Activated T-cell treated with anti-CD3 and anti-CD28 coated beads, Interleukin-2, amount 50 U/mL, for 4 hours (primary cell): ENCODE results near the gene HERC2. TPM values are rescaled to one million over a fixed set of nuclear protein-coding genes. Genes with fewer than 3 reads are reported as not detected.
"Not testable (repeated sequence)": the region's sequence is repeated elsewhere in the genome, so short reads cannot be mapped to it uniquely, and the experiment has no call there.

Source experiments
- ATAC-seq, 2 donors: fragments of 200-7000 bp; cut with Tn5 transposase; one replicate each; pipeline ENCODE4 v1.10.0; 2021
- DNase-seq: peaks from one replicate; pipeline ENCODE4 v3.0.0-alpha.2; 2020
- H3K27me3 Mint-ChIP-seq: one replicate; pipeline ENCODE4 v1.8.0; 2021; ENCODE audit warnings: low read depth, mixed read lengths
- H3K36me3 Mint-ChIP-seq: one replicate; pipeline ENCODE4 v1.8.0; 2022; ENCODE audit warnings: mixed read lengths; ENCODE audit not compliant: insufficient read depth
- H3K4me1 Mint-ChIP-seq: one replicate; pipeline ENCODE4 v1.8.0; 2021; ENCODE audit warnings: low read depth, mixed read lengths
- H3K4me3 Mint-ChIP-seq: one replicate; pipeline ENCODE4 v1.8.0; 2021; ENCODE audit warnings: mild to moderate bottlenecking, moderate library complexity, mixed read lengths
- H3K9me3 Mint-ChIP-seq: one replicate; pipeline ENCODE4 v1.8.0; 2021; ENCODE audit warnings: mixed read lengths
- total RNA-seq, 3 donors: library from RNA; stranded (reverse); gene quantifications; one replicate each; pipeline ENCODE4 v1.2.1, GENCODE V29; 2021

Gene HERC2
- total RNA-seq, 3 donors from 2014 or later = 20.3 to 27.8 (median 23.5) TPM

- Mint-ChIP-seq H3K9me3 (peaks cover 14% of the 10 kb centered on the region), H3K36me3 (peaks cover 32% of the 10 kb centered on the region), H3K27me3 (no peaks in the 10 kb centered on the region), H3K4me1 (no peaks in the 10 kb centered on the region), H3K4me3 (no peak overlapping the region)
- DNase-seq (no peak), ATAC-seq (no peak)
These were observed 167.7 kb downstream of the HERC2 start for GRCh38 chr15:28154283-28154682.

GRCh38 chr15:28153492-28154119, 168.4 kb downstream of the HERC2 start:
- Mint-ChIP-seq H3K27me3 (no peaks in the 10 kb centered on the region), H3K4me3 (no peak overlapping the region), H3K4me1 (no peaks in the 10 kb centered on the region), H3K9me3 (peaks cover 18% of the 10 kb centered on the region), H3K36me3 (peaks cover 29% of the 10 kb centered on the region)
- DNase-seq (no peak), ATAC-seq (no peak)

GRCh38 chr15:28152538-28152923, 169.4 kb downstream of the HERC2 start:
- ATAC-seq, H3K4me3 Mint-ChIP-seq, H3K4me1 Mint-ChIP-seq, DNase-seq, H3K27me3 Mint-ChIP-seq: not testable (repeated sequence)
- Mint-ChIP-seq H3K9me3 (peaks cover 18% of the 10 kb centered on the region), H3K36me3 (peaks cover 28% of the 10 kb centered on the region)

- peaks cover 18% of the 10 kb centered on the region for H3K9me3 Mint-ChIP-seq
- H3K4me1 Mint-ChIP-seq, H3K27me3 Mint-ChIP-seq, DNase-seq, H3K4me3 Mint-ChIP-seq: not testable (repeated sequence)
- ATAC-seq = peak in 1 of 2 donors; percentile 83
- H3K36me3 Mint-ChIP-seq = peaks cover 25% of the 10 kb centered on the region
These were observed 170.0 kb downstream of the HERC2 start for GRCh38 chr15:28151864-28152537.

- Mint-ChIP-seq H3K9me3 (peaks cover 18% of the 10 kb centered on the region), H3K27me3 (no peaks in the 10 kb centered on the region), H3K4me1 (no peaks in the 10 kb centered on the region), H3K36me3 (peaks cover 53% of the 10 kb centered on the region), H3K4me3 (no peak overlapping the region)
- no peak for ATAC-seq
- DNase-seq = no peak
These were observed 174.2 kb downstream of the HERC2 start for GRCh38 chr15:28147801-28148200.

- peaks cover 51% of the 10 kb centered on the region for H3K36me3 Mint-ChIP-seq
- peaks cover 15% of the 10 kb centered on the region for H3K9me3 Mint-ChIP-seq
- H3K4me1 Mint-ChIP-seq, ATAC-seq, H3K4me3 Mint-ChIP-seq, H3K27me3 Mint-ChIP-seq, DNase-seq: not testable (repeated sequence)
These were observed 176.6 kb downstream of the HERC2 start for GRCh38 chr15:28145419-28145818.

GRCh38 chr15:28140062-28140461, 181.9 kb downstream of the HERC2 start:
- Mint-ChIP-seq H3K27me3 (no peaks in the 10 kb centered on the region), H3K9me3 (no peaks in the 10 kb centered on the region), H3K4me1 (peaks cover 26% of the 10 kb centered on the region), H3K36me3 (peaks cover 46% of the 10 kb centered on the region), H3K4me3 (no peak overlapping the region)
- ATAC-seq (no peak), DNase-seq (no peak)

GRCh38 chr15:28137408-28138039, 184.5 kb downstream of the HERC2 start:
- Mint-ChIP-seq H3K4me1 (peaks cover 29% of the 10 kb centered on the region), H3K36me3 (peaks cover 41% of the 10 kb centered on the region)
- not testable (repeated sequence) for DNase-seq, H3K27me3 Mint-ChIP-seq, H3K4me3 Mint-ChIP-seq, H3K9me3 Mint-ChIP-seq
- peak in 1 of 2 donors; percentile 62 for ATAC-seq

GRCh38 chr15:28136236-28136904, 185.6 kb downstream of the HERC2 start:
- DNase-seq, H3K4me3 Mint-ChIP-seq, H3K27me3 Mint-ChIP-seq, H3K9me3 Mint-ChIP-seq: not testable (repeated sequence)
- H3K36me3 Mint-ChIP-seq = peaks cover 32% of the 10 kb centered on the region
- peak; percentile 38 to 83 for ATAC-seq
- peaks cover 29% of the 10 kb centered on the region for H3K4me1 Mint-ChIP-seq

- ATAC-seq (no peak), DNase-seq (no peak)
- Mint-ChIP-seq H3K36me3 (peaks cover 25% of the 10 kb centered on the region), H3K4me1 (peaks cover 29% of the 10 kb centered on the region), H3K27me3 (no peaks in the 10 kb centered on the region), H3K4me3 (no peak overlapping the region), H3K9me3 (no peaks in the 10 kb centered on the region)
These were observed 188.7 kb downstream of the HERC2 start for GRCh38 chr15:28133281-28133680.

GRCh38 chr15:28132524-28133275, 189.3 kb downstream of the HERC2 start:
- H3K4me1 Mint-ChIP-seq = peaks cover 25% of the 10 kb centered on the region
- DNase-seq (no peak), ATAC-seq (no peak)
- H3K4me3 Mint-ChIP-seq = no peak overlapping the region
- H3K36me3 Mint-ChIP-seq = peaks cover 27% of the 10 kb centered on the region
- no peaks in the 10 kb centered on the region for H3K27me3 Mint-ChIP-seq
- H3K9me3 Mint-ChIP-seq = no peaks in the 10 kb centered on the region

- no peaks in the 10 kb centered on the region for H3K27me3 Mint-ChIP-seq
- H3K4me3 Mint-ChIP-seq = no peak overlapping the region
- H3K4me1 Mint-ChIP-seq = peaks cover 17% of the 10 kb centered on the region
- H3K9me3 Mint-ChIP-seq = no peaks in the 10 kb centered on the region
- DNase-seq = no peak
- peaks cover 29% of the 10 kb centered on the region for H3K36me3 Mint-ChIP-seq
- no peak for ATAC-seq
These were observed 190.0 kb downstream of the HERC2 start for GRCh38 chr15:28131946-28132345.

- H3K9me3 Mint-ChIP-seq = no peaks in the 10 kb centered on the region
- H3K36me3 Mint-ChIP-seq = peaks cover 26% of the 10 kb centered on the region
- ATAC-seq (no peak), DNase-seq (no peak)
- H3K27me3 Mint-ChIP-seq = no peaks in the 10 kb centered on the region
- peaks cover 12% of the 10 kb centered on the region for H3K4me1 Mint-ChIP-seq
- H3K4me3 Mint-ChIP-seq = no peak overlapping the region
These were observed 190.6 kb downstream of the HERC2 start for GRCh38 chr15:28131400-28131799.

GRCh38 chr15:28130651-28131050, 191.3 kb downstream of the HERC2 start:
- no peak for ATAC-seq
- H3K36me3 Mint-ChIP-seq = peaks cover 27% of the 10 kb centered on the region
- no peaks in the 10 kb centered on the region for H3K27me3 Mint-ChIP-seq
- no peak overlapping the region for H3K4me3 Mint-ChIP-seq
- H3K4me1 Mint-ChIP-seq = peaks cover 5% of the 10 kb centered on the region
- DNase-seq = no peak
- no peaks in the 10 kb centered on the region for H3K9me3 Mint-ChIP-seq
